ENCODE measurements around the gene ENTR1.
"Not testable (repeated sequence)": the region's sequence is repeated elsewhere in the genome, so short reads cannot be mapped to it uniquely, and the experiment has no call there.

The ENTR1 gene

DNA sequence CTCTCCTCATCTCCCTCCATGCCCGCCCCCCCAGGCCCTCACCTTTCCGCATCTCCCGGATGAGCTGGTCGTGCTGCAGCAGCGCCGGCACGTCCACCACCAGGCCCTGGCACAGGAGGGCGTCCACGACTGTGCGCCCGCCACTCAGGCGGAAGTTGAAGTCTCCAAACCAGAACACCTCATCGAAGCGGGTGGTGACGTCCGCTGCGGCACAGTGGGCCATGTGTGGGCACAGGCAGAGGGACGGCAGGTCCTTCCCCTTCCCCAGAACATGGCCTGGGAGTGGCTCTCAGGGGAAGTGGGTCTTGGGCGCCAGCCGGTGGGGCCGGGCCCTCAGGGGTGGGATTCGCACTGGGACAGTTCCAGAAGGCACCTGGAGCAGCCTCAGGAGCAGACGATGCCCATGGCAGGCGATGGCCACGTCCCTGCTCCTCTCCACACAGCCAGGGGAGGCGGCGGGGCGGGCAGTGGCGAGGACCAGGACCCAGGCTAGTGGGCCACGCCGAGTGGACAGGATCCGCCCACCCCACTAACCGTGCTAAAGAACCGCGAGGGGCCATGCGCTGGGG is 21.5 kb upstream of the ENTR1 start:
- H3K4me3 Mint-ChIP-seq: no peak overlapping the region
- H3K27ac Mint-ChIP-seq: no peak overlapping the region
- no peaks in the 10 kb centered on the region for H3K9me3 Mint-ChIP-seq (ENCODE audit: low read depth)
- no peaks in the 10 kb centered on the region for H3K27me3 Mint-ChIP-seq
- no peaks in the 10 kb centered on the region for H3K36me3 Mint-ChIP-seq
- peaks cover 10% of the 10 kb centered on the region for H3K4me1 Mint-ChIP-seq (ENCODE audit: low read depth)

DNA sequence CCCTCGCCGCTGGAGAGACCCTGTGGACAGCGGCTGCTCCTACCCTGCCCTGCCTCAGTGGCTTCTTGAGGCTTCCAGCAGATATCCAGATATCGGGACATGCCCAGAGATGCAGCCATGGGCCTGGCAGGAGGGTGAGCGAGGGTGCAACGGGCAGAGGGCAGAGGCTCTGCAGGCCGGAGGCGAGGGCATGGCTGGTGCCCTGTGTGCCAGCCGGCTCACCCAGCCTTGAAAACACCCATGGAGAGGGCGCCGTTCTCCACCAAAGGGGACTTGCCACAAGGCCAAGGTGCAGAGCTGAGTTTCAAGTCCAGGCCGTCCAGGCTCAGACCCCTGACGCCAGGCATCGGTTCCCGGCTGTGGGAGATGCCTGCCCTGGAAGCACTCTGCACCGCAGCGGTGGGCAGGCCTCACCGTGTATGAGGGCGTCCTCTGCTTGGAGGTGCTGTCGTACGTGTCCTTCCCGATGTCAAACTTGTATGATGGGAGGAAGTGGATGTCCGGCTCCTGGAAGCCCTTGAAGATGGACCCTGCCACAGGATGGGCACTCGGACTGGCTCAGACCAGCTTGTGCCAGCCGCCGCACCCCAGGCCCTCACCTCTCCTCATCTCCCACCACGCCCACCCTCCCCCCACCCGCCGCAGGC is 20.3 kb upstream of the ENTR1 start:
- no peaks in the 10 kb centered on the region for H3K27me3 Mint-ChIP-seq

DNA sequence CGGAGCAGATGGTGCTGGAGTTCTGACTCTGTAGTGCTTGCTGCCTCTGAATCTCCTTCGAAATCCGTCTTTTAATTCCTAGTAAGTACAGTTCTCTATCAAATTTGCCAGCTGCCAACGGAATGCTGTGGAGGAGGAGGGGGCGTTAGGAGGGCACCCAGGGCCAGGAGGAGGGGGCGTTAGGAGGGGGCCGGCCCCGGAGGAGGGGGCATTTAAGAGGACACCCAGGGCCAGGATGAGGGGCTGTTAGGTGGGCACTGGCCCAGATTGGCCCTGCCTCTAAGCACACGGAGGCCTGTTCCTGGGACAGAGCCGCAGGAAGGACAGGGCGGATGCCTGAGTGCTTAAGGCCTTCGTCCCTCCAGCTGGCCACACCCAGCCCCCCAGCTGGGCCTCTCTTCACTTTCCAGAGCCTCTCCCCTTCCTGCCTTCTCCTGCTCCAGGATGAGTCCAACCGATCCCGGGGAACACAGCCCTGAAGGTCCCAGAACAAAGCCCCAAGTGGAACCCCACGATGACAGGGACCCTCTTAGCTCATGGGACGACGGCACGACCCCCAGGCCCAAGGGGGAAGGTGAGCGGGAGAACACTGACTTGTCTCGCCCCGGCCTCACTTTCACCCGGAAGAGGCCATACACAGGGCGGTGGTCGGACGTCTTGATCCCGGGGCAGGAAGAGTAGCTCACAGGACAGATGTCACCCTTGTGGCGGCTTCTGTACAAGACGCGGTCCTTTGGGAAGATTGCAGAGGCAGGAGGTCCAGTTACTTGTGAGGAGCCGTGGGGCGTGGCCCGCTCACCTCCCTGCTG is 19.5 kb upstream of the ENTR1 start:
- H3K36me3 Mint-ChIP-seq: no peaks in the 10 kb centered on the region
- no peaks in the 10 kb centered on the region for H3K4me1 Mint-ChIP-seq (ENCODE audit: low read depth)
- no peak overlapping the region for H3K27ac Mint-ChIP-seq

More for the DNA sequence above, 20.3 kb upstream of the ENTR1 start:
- H3K27ac Mint-ChIP-seq: no peak overlapping the region
- no peak overlapping the region for H3K4me3 Mint-ChIP-seq
- no peaks in the 10 kb centered on the region for H3K9me3 Mint-ChIP-seq (ENCODE audit: low read depth)
- peaks cover 2% of the 10 kb centered on the region for H3K4me1 Mint-ChIP-seq (ENCODE audit: low read depth)
- H3K36me3 Mint-ChIP-seq: no peaks in the 10 kb centered on the region

DNA sequence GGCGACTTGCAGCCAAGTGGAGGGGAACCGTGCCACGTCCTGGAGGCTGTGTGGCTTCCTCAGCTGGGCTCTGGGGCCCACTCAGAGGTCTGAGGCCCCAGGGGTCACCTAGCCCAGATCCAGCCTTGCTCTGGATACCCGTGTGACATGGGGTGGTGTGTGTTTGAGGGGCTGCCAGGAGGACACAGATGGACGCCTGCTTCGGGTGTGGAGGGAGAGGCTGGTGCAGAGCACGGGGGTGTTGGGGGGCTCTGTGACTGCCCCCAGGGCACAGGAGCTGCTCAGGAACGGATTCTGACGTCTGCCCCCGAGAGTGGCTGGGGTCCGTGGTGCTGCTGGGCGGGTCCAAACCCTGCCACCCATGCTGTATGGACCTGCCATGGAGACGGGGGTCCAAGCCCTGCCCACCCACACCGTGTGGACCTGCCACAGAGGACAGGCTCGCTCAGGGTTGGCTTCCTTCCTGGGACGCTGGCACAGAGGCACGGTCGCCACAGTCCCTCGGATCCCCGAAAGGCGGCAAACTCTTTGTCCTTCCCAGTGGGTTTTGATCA is 18.7 kb upstream of the ENTR1 start:
- no peaks in the 10 kb centered on the region for H3K36me3 Mint-ChIP-seq
- H3K27ac Mint-ChIP-seq: no peak overlapping the region
- no peaks in the 10 kb centered on the region for H3K9me3 Mint-ChIP-seq (ENCODE audit: low read depth)
- no peaks in the 10 kb centered on the region for H3K27me3 Mint-ChIP-seq
- H3K4me3 Mint-ChIP-seq: no peak overlapping the region
- H3K4me1 Mint-ChIP-seq (ENCODE audit: low read depth): no peaks in the 10 kb centered on the region

More for the DNA sequence above, 19.5 kb upstream of the ENTR1 start:
- Mint-ChIP-seq H3K9me3 (ENCODE audit: low read depth) (no peaks in the 10 kb centered on the region), H3K4me3 (no peak overlapping the region), H3K27me3 (no peaks in the 10 kb centered on the region)

DNA sequence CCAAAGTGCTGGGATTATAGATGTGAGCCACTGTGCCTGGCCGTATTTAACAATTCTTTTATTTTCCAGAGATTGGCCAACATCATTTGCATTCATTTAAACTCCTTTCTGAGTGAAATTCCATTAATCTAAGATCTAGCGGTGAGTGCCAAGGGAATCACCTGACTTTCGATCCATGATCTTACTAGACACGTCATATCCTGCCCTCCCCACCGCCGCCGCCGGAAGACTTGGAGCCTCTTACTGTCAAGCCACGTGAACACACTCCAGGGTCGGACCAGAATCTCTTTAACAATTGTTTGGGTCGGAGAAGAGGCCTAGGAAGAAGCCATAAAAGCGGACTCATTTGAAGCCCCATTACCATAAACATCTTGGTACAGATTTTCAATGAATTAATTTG is 16.4 kb upstream of the ENTR1 start:
- H3K4me3 Mint-ChIP-seq: no peak overlapping the region
- H3K27ac Mint-ChIP-seq: no peak overlapping the region

DNA sequence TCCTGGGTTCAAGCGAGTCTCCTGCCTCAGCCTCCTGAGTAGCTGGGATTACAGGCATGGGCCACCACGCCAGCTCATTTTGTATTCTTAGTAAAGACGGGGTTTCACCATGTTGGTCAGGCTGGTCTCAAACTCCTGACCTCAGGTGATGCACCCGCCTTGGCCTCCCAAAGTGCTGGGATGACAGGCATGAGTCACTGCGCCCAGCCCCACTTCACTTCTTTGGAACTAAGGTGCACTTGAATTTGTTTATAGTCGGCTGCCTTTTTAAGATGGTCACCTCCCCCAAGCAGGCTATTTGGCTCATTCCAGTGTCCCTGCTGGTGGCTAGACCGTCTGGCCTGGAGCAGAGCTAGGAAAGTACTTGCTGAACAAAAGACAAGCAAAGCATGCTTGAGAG is 15.0 kb upstream of the ENTR1 start:
- not testable (repeated sequence) for H3K27me3 Mint-ChIP-seq; H3K27ac Mint-ChIP-seq; H3K4me3 Mint-ChIP-seq; H3K36me3 Mint-ChIP-seq; H3K9me3 Mint-ChIP-seq (ENCODE audit: low read depth); H3K4me1 Mint-ChIP-seq (ENCODE audit: low read depth)

More for the DNA sequence above, 16.4 kb upstream of the ENTR1 start:
- Mint-ChIP-seq H3K4me1 (ENCODE audit: low read depth) (no peaks in the 10 kb centered on the region), H3K9me3 (ENCODE audit: low read depth) (no peaks in the 10 kb centered on the region), H3K27me3 (no peaks in the 10 kb centered on the region), H3K36me3 (no peaks in the 10 kb centered on the region)

DNA sequence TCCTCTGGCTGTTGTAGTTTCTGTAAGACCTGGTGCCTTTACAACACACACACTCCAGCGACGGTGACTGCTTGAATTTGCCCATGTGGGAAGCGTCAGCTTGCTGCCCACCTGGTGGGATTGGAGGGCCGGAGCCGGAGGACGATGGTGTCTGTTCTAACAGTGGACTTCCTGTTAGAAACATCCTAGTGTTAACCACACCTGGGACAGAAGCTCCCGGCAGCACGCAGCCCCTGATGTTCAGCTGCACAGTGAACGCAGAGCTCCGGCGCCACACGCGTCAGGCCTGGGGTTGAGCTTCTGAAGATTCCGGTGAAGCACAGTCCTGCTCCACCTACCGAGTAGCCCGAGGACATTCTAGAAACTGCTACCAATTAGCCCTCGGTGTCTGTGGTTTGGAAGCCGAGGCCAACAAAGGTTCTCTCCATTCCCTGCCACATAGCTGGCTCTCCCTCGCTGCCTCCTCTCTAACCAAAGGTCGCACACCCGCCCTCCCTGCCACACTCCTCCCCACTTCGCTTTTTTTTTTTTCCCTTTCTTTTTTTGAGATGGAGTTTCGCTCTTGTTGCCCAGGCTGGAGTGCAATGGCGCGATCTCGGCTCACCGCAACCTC is 14.4 kb upstream of the ENTR1 start:
- no peaks in the 10 kb centered on the region for H3K4me1 Mint-ChIP-seq (ENCODE audit: low read depth)
- H3K27ac Mint-ChIP-seq: no peak overlapping the region
- H3K4me3 Mint-ChIP-seq: no peak overlapping the region
- H3K27me3 Mint-ChIP-seq: no peaks in the 10 kb centered on the region
- no peaks in the 10 kb centered on the region for H3K9me3 Mint-ChIP-seq (ENCODE audit: low read depth)
- H3K36me3 Mint-ChIP-seq: no peaks in the 10 kb centered on the region

DNA sequence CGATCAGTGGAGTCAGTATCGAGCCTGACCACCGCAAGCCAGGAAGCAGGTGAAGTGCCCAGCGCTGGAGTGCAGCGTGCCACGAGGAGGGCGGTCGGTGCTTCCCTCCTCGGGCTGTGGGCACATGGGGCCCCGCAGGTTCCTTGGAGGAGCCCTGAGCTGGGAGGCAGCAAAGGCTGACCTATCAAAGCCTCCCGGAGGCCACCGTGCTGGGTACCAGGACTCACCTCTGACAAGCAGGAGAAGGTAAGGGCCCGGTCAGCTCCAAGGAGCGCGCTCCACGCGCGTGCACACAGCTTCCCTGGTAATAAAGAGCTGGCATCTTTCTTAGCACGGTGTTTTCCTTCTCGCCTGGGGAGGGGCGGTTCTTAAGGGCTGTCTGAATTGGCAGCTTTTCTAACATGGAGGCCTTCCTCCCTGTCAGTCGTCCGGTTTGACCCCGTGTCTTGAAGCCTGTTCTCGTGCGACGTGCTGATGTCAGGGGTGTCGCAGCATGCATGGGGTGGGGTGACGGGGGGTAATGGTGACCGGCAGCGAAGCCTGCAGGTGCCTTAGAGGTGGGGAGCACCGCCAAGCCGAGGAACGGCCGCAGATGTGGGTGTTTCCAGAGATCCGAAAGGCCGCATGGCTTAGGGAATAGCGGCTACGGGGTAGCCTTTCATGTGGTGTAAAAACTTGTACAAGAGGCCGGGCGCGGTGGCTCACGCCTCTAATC is 13.2 kb upstream of the ENTR1 start:
- Mint-ChIP-seq H3K4me1 (ENCODE audit: low read depth) (no peaks in the 10 kb centered on the region), H3K27ac (no peak overlapping the region), H3K27me3 (no peaks in the 10 kb centered on the region), H3K9me3 (ENCODE audit: low read depth) (no peaks in the 10 kb centered on the region), H3K4me3 (no peak overlapping the region), H3K36me3 (no peaks in the 10 kb centered on the region)

DNA sequence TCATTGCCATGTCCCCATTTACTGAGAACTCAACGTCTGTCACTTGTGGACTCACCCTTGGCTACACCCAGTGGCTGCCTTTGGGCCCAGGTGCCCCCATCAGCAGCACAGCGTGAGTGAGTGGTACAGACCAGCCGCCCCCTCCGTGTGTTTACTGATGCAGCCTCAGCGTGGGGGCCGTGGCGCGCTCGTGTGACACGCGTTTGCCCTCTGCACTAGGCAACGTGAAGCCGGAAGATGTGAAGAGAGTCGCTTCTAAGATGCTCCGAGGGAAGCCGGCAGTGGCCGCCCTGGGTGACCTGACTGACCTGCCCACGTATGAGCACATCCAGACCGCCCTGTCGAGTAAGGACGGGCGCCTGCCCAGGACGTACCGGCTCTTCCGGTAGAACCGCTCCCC is 12.5 kb upstream of the ENTR1 start:
- no peaks in the 10 kb centered on the region for H3K9me3 Mint-ChIP-seq (ENCODE audit: low read depth)
- H3K27me3 Mint-ChIP-seq: no peaks in the 10 kb centered on the region
- H3K36me3 Mint-ChIP-seq: no peaks in the 10 kb centered on the region
- H3K4me1 Mint-ChIP-seq (ENCODE audit: low read depth): no peaks in the 10 kb centered on the region
- H3K4me3 Mint-ChIP-seq: no peak overlapping the region
- no peak overlapping the region for H3K27ac Mint-ChIP-seq

DNA sequence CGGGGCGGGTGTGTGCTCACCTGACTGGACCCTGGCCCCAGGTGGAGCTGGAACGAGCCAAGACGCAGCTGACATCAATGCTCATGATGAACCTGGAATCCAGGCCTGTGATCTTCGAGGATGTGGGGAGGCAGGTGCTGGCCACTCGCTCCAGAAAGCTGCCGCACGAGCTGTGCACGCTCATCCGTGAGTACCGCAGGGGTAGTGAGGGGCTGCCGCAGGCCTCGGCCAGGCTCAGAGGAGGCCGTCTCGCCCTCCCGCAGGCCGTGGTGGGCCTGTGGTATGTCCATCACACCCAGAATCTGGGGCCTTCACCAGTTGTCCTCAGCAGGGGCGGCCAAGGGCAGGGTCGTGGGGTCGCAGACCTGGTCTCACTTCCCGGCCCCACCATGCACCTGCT is 11.4 kb upstream of the ENTR1 start:
- no peaks in the 10 kb centered on the region for H3K4me1 Mint-ChIP-seq (ENCODE audit: low read depth)
- H3K9me3 Mint-ChIP-seq (ENCODE audit: low read depth): no peaks in the 10 kb centered on the region
- peaks cover 3% of the 10 kb centered on the region for H3K36me3 Mint-ChIP-seq

DNA sequence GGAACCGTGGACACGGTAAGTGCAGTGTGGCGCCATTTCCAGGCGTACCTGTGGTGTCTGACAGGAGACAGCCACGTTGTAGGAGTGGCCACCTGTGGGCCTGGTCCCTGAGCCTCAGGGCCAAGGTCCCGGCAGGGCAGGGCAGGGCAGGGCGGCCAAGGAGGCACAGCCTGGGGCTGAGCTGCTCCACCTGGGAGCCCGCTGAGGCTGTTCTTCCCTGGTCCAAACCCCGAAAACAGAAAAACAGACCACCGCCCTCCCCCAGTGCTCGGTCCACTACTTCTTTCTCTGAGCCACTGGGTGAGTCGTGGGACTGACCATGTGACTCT is 8.6 kb upstream of the ENTR1 start:
- Mint-ChIP-seq H3K4me1 (ENCODE audit: low read depth) (no peaks in the 10 kb centered on the region), H3K4me3 (no peak overlapping the region), H3K27ac (no peak overlapping the region), H3K9me3 (ENCODE audit: low read depth) (no peaks in the 10 kb centered on the region), H3K36me3 (peaks cover 3% of the 10 kb centered on the region), H3K27me3 (no peaks in the 10 kb centered on the region)

More for the DNA sequence above, 11.4 kb upstream of the ENTR1 start:
- Mint-ChIP-seq H3K4me3 (no peak overlapping the region), H3K27ac (no peak overlapping the region), H3K27me3 (no peaks in the 10 kb centered on the region)

DNA sequence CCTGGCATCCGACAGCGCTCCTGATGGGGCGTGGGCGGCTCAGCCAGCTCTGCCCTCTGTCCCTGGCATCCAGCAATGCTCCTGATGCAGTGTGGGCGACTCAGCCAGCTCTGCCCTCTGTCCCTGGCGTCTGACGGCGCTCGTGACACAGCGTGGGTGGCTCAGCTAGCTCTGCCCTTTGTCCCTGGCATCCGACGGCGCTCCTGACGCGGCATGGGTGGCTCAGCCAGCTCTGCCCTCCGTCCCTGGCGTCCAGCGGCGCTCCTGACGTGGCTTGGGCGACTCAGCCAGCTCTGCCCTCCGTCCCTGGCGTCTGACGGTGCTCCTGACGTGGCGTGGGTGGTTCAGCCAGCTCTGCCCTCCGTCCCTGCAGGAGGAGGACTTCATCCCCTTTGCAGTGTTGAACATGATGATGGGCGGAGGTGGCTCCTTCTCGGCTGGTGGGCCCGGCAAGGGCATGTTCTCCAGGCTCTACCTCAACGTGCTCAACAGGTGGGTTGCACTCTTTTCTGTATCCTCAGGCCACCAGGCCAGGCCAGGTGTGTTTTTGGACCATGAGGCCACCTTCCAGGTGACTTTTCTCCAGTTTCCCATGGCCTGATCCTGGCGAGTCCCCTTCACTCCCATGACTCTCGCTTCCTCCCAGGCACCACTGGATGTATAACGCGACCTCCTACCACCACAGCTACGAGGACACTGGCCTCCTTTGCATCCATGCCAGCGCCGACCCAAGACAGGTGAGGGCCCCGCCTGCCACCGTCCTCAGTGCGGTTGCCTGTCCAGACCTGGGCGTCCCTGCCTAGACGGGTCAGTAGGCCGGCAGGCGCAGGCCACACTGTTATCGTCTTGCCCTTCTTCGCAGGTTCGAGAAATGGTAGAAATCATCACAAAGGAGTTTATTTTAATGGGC is 8.0 kb upstream of the ENTR1 start:
- Mint-ChIP-seq H3K36me3 (peaks cover 3% of the 10 kb centered on the region), H3K9me3 (ENCODE audit: low read depth) (no peaks in the 10 kb centered on the region), H3K27ac (no peak overlapping the region), H3K4me1 (ENCODE audit: low read depth) (peaks cover 3% of the 10 kb centered on the region), H3K4me3 (no peak overlapping the region), H3K27me3 (no peaks in the 10 kb centered on the region)

DNA sequence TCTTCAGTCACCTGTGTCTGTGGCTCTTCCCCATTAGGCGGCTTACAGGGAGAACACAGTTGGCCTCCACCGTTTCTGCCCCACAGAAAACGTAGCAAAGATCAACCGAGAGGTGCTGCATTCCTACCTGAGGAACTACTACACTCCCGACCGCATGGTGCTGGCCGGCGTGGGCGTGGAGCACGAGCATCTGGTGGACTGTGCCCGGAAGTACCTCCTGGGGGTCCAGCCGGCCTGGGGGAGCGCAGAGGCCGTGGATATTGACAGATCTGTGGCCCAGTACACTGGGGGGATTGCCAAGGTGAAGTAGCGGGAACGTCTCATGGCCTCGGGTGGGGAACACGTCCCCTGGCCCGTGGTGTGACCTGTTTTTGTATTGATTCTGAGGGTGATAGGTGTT is 6.5 kb upstream of the ENTR1 start:
- Mint-ChIP-seq H3K36me3 (peaks cover 7% of the 10 kb centered on the region), H3K4me3 (no peak overlapping the region), H3K27me3 (no peaks in the 10 kb centered on the region), H3K4me1 (ENCODE audit: low read depth) (peaks cover 11% of the 10 kb centered on the region), H3K27ac (no peak overlapping the region), H3K9me3 (ENCODE audit: low read depth) (no peaks in the 10 kb centered on the region)

DNA sequence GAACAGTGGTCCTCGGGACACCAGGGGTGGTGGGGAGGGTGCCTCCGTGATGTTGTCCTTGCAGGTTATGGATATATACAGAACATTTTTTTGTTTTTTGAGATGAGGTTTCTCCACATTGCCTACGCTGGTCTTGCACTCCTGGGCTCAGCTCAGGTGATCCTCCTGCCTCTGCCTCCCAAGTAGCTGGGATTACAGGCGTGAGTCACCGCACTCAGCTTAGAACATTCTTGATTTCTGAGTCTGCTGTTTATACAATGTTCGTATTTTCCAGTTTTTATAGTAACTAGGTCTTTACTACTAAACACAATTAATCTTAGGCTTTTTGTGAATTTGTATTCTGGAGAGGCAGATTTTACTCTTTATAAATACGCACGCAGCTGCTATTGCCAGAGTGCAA is 6.0 kb upstream of the ENTR1 start:
- H3K4me3 Mint-ChIP-seq: no peak overlapping the region
- H3K27me3 Mint-ChIP-seq: no peaks in the 10 kb centered on the region
- H3K4me1 Mint-ChIP-seq (ENCODE audit: low read depth): peaks cover 14% of the 10 kb centered on the region
- H3K36me3 Mint-ChIP-seq: peaks cover 8% of the 10 kb centered on the region
- no peak overlapping the region for H3K27ac Mint-ChIP-seq
- H3K9me3 Mint-ChIP-seq (ENCODE audit: low read depth): no peaks in the 10 kb centered on the region
